Testis (tissue), 2 donors: ENCODE measurements around the gene ACACA.

Experiments
- POLR2A ChIP-seq: fragments of 450-650 bp; IDR thresholded peaks from one replicate; pipeline ENCODE4 v1.6.1; 2017; ENCODE audit warnings: antibody characterized with exemption, mild to moderate bottlenecking, moderate library complexity
- TF ChIP-seq, protein P1 (sequence below), 3 experiments: fragments of 450-650 bp in 2 of 3; fragments of 200-600 bp in 1 of 3; sonication (generic) in 1 of 3; IDR thresholded peaks; one replicate each; pipeline ENCODE4 v1.5.1; 2016 to 2019; ENCODE audit warnings: antibody characterized with exemption in 3 of 3, mild to moderate bottlenecking in 2 of 3, moderate library complexity in 1 of 3

DNA sequence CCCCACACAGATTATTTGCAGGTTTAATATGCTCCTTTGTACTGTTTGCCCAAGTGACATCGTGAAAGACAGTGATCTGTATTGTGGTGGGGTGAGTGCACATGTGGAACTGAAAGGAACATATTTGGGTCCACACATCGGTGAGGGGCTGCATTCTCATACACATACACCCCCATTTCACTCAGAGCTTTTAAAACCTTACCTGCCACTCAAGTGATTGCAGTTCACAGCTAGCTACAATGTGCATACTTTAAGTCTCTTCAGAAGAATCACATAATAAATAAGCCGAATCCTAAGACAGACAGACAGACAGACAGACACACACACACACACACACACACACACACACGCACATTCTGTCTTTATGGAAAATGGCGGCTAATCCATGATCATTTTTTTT, 355.3 kb downstream of the ACACA start:
- TF ChIP-seq POLR2A: no peak
- TF ChIP-seq, protein P1, sequence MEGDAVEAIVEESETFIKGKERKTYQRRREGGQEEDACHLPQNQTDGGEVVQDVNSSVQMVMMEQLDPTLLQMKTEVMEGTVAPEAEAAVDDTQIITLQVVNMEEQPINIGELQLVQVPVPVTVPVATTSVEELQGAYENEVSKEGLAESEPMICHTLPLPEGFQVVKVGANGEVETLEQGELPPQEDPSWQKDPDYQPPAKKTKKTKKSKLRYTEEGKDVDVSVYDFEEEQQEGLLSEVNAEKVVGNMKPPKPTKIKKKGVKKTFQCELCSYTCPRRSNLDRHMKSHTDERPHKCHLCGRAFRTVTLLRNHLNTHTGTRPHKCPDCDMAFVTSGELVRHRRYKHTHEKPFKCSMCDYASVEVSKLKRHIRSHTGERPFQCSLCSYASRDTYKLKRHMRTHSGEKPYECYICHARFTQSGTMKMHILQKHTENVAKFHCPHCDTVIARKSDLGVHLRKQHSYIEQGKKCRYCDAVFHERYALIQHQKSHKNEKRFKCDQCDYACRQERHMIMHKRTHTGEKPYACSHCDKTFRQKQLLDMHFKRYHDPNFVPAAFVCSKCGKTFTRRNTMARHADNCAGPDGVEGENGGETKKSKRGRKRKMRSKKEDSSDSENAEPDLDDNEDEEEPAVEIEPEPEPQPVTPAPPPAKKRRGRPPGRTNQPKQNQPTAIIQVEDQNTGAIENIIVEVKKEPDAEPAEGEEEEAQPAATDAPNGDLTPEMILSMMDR (IDR thresholded peaks at IDR 0.05): no peak
